ENCODE measurements around the gene BDKRB2. TPM values are rescaled to one million over a fixed set of nuclear protein-coding genes. Genes with fewer than 3 reads are reported as not detected.

BDKRB2 gene
- total RNA-seq, 1 experiment from 2014 or later = 0.49 TPM

DNA sequence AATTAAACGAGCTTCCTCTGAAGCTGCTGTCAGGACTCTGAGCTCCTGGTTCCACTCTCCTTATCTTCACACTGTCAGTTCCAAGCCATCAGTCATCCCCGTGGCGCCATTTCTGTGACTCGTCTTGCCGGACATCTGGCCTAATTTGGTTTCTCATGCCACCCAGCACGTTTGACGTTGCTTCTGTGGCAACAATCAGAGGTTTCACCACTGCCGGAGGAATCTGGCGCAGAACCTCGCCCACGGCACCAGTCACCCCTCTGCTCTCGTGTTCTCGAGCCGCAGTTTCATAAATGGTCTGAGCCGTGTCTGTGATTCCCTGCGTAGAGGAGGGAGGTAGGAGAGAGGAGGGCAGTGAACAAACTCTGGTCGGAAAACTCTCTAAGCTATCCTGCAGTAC, 81.0 kb downstream of the BDKRB2 start:
- intact Hi-C loops (cut with micrococcal nuclease) = no loop called here
- ChIA-PET CTCF (interaction anchor here (1.2 to 1.6 kb wide), 2 partner anchors 10 to 185 kb away, joined by 3 to 4 read pairs; no protein-coding TSS in a partner anchor), RAD21 (ENCODE audit: low non-redundant PET in 1 of 2, low total read pairs in 2 of 2, uncharacterized antibody in 2 of 2, unreplicated experiment in 2 of 2) (no interaction called here), POLR2A (no interaction called here)
- TF ChIP-seq TCF7L2 (IDR thresholded peaks at IDR 0.05; ENCODE audit: borderline replicate concordance, extremely low read depth, insufficient read depth, insufficient read length) = no peak
- H4K20me1 ChIP-seq (ENCODE audit: insufficient read depth) = no peaks in the 10 kb centered on the region
- H3K9ac ChIP-seq (ENCODE audit: low read length) = no peak overlapping the region
- H3K4me2 ChIP-seq (ENCODE audit: low read length) = no peak overlapping the region
- no TSS peak for BruUV-seq (replicated peaks)
- H3K9me3 ChIP-seq (ENCODE audit: control insufficient read depth in 1 of 2, insufficient read depth in 1 of 2, low read depth in 1 of 2, low read length in 2 of 2) = no peaks in the 10 kb centered on the region
- H3K4me3 ChIP-seq (replicated peaks in 1 of 2; ENCODE audit: low read depth in 1 of 2, low read length in 2 of 2) = no peak overlapping the region
- H2AFZ ChIP-seq (ENCODE audit: low read depth, low read length, poor library complexity, severe bottlenecking) = no peak overlapping the region
- no peaks in the 10 kb centered on the region for H3K9me2 ChIP-seq (ENCODE audit: insufficient read depth)
- H3K27me3 ChIP-seq (ENCODE audit: insufficient read depth, low read length) = no peaks in the 10 kb centered on the region
- no peak overlapping the region for H3K27ac ChIP-seq (ENCODE audit: low read depth, low read length)
- H3K4me1 ChIP-seq (ENCODE audit: control insufficient read depth in 1 of 2, insufficient read depth in 2 of 2, low read length in 2 of 2) = no peaks in the 10 kb centered on the region
- H3K36me3 ChIP-seq (ENCODE audit: control insufficient read depth in 1 of 2, insufficient read depth in 2 of 2, low read length in 2 of 2) = 0 out of 4 replicates have a peak, but pooled peaks cover 0 to 3% of the 10 kb centered on the region in 2 experiments
- ATAC-seq (no peak), DNase-seq (ENCODE audit: low read depth, low spot score) (no peak)
- H3K79me2 ChIP-seq (ENCODE audit: insufficient read depth, low read length) = no peaks in the 10 kb centered on the region

- no TSS peak for BruUV-seq (replicated peaks)
- ChIA-PET POLR2A (interaction anchor here (0.6 kb wide), 1 partner anchor 246 kb away, joined by 3 read pairs; no protein-coding TSS in a partner anchor), CTCF (interaction anchor here (1.4 to 1.6 kb wide), 2 partner anchors 10 to 18 kb away, joined by 4 read pairs; no protein-coding TSS in a partner anchor), RAD21 (ENCODE audit: low non-redundant PET in 1 of 2, low total read pairs in 2 of 2, uncharacterized antibody in 2 of 2, unreplicated experiment in 2 of 2) (no interaction called here)
- Histone ChIP-seq H3K79me2 (ENCODE audit: insufficient read depth, low read length) (no peaks in the 10 kb centered on the region), H3K27me3 (ENCODE audit: insufficient read depth, low read length) (no peaks in the 10 kb centered on the region), H3K9me2 (ENCODE audit: insufficient read depth) (no peaks in the 10 kb centered on the region), H4K20me1 (ENCODE audit: insufficient read depth) (no peaks in the 10 kb centered on the region), H3K4me3 (replicated peaks in 1 of 2; ENCODE audit: low read depth in 1 of 2, low read length in 2 of 2) (no peak overlapping the region), H3K9ac (ENCODE audit: low read length) (no peak overlapping the region), H3K9me3 (ENCODE audit: control insufficient read depth in 1 of 2, insufficient read depth in 1 of 2, low read depth in 1 of 2, low read length in 2 of 2) (no peaks in the 10 kb centered on the region), H3K27ac (ENCODE audit: low read depth, low read length) (no peak overlapping the region), H3K4me1 (ENCODE audit: control insufficient read depth in 1 of 2, insufficient read depth in 2 of 2, low read length in 2 of 2) (no peaks in the 10 kb centered on the region), H3K36me3 (ENCODE audit: control insufficient read depth in 1 of 2, insufficient read depth in 2 of 2, low read length in 2 of 2) (0 out of 4 replicates have a peak, but pooled peaks cover 0 to 5% of the 10 kb centered on the region in 2 experiments), H3K4me2 (ENCODE audit: low read length) (no peak overlapping the region), H2AFZ (ENCODE audit: low read depth, low read length, poor library complexity, severe bottlenecking) (no peak overlapping the region)
- no peak for ATAC-seq
- intact Hi-C loops (cut with micrococcal nuclease) = no loop called here
- no peak for DNase-seq (ENCODE audit: low read depth, low spot score)
- no peak for TF ChIP-seq EGR1 (IDR thresholded peaks at IDR 0.05; ENCODE audit: low read depth)
- TF ChIP-seq, protein P1, sequence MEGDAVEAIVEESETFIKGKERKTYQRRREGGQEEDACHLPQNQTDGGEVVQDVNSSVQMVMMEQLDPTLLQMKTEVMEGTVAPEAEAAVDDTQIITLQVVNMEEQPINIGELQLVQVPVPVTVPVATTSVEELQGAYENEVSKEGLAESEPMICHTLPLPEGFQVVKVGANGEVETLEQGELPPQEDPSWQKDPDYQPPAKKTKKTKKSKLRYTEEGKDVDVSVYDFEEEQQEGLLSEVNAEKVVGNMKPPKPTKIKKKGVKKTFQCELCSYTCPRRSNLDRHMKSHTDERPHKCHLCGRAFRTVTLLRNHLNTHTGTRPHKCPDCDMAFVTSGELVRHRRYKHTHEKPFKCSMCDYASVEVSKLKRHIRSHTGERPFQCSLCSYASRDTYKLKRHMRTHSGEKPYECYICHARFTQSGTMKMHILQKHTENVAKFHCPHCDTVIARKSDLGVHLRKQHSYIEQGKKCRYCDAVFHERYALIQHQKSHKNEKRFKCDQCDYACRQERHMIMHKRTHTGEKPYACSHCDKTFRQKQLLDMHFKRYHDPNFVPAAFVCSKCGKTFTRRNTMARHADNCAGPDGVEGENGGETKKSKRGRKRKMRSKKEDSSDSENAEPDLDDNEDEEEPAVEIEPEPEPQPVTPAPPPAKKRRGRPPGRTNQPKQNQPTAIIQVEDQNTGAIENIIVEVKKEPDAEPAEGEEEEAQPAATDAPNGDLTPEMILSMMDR (IDR thresholded peaks at IDR 0.05 in 2 of 3, conservative IDR thresholded peaks at IDR 0.05 in 1 of 3; ENCODE audit: borderline replicate concordance in 1 of 3, insufficient read depth in 1 of 3, low read depth in 2 of 3, low read length in 2 of 3) = no peak
- TF ChIP-seq JUND (IDR thresholded peaks at IDR 0.05) = no peak
- TF ChIP-seq, protein P2, sequence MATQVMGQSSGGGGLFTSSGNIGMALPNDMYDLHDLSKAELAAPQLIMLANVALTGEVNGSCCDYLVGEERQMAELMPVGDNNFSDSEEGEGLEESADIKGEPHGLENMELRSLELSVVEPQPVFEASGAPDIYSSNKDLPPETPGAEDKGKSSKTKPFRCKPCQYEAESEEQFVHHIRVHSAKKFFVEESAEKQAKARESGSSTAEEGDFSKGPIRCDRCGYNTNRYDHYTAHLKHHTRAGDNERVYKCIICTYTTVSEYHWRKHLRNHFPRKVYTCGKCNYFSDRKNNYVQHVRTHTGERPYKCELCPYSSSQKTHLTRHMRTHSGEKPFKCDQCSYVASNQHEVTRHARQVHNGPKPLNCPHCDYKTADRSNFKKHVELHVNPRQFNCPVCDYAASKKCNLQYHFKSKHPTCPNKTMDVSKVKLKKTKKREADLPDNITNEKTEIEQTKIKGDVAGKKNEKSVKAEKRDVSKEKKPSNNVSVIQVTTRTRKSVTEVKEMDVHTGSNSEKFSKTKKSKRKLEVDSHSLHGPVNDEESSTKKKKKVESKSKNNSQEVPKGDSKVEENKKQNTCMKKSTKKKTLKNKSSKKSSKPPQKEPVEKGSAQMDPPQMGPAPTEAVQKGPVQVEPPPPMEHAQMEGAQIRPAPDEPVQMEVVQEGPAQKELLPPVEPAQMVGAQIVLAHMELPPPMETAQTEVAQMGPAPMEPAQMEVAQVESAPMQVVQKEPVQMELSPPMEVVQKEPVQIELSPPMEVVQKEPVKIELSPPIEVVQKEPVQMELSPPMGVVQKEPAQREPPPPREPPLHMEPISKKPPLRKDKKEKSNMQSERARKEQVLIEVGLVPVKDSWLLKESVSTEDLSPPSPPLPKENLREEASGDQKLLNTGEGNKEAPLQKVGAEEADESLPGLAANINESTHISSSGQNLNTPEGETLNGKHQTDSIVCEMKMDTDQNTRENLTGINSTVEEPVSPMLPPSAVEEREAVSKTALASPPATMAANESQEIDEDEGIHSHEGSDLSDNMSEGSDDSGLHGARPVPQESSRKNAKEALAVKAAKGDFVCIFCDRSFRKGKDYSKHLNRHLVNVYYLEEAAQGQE (IDR thresholded peaks at IDR 0.05; ENCODE audit: low read depth) = no peak
- TF ChIP-seq, protein P3, sequence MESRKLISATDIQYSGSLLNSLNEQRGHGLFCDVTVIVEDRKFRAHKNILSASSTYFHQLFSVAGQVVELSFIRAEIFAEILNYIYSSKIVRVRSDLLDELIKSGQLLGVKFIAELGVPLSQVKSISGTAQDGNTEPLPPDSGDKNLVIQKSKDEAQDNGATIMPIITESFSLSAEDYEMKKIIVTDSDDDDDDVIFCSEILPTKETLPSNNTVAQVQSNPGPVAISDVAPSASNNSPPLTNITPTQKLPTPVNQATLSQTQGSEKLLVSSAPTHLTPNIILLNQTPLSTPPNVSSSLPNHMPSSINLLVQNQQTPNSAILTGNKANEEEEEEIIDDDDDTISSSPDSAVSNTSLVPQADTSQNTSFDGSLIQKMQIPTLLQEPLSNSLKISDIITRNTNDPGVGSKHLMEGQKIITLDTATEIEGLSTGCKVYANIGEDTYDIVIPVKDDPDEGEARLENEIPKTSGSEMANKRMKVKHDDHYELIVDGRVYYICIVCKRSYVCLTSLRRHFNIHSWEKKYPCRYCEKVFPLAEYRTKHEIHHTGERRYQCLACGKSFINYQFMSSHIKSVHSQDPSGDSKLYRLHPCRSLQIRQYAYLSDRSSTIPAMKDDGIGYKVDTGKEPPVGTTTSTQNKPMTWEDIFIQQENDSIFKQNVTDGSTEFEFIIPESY (IDR thresholded peaks at IDR 0.05; ENCODE audit: extremely low read depth, insufficient replicate concordance, low read length) = no peak
Observed at GRCh38 chr14:96286251-96286650, 81.6 kb downstream of the BDKRB2 start.

Measured in HCT116 (cell line).